Tibial artery (tissue), 4 donors: ENCODE results near the gene RAB11FIP3.
"Not testable (repeated sequence)": the region's sequence is repeated elsewhere in the genome, so short reads cannot be mapped to it uniquely, and the experiment has no call there.

ENCODE experiments used
- DNase-seq, 2 donors: peaks; one replicate each; pipeline ENCODE4 v3.0.0-alpha.2; 2019
- H3K27ac ChIP-seq, 2 donors: fragments of 200-600 bp; sonication (generic) in 1 of 2; 1 replicate in 1 of 2; 2 replicates in 1 of 2; pipeline ENCODE4 v1.5.1; 2018 to 2019; ENCODE audit warnings: mild to moderate bottlenecking in 1 of 2
- H3K27me3 ChIP-seq, 2 donors: fragments of 200-600 bp; sonication (generic) in 1 of 2; one replicate each; pipeline versions ENCODE4 v1.5.1 to v1.6.0; 2016 to 2019
- H3K36me3 ChIP-seq, 3 donors: fragments of 200-600 bp; sonication (generic) in 2 of 3; one replicate each; pipeline ENCODE4 v1.5.1; 2016 to 2019; ENCODE audit warnings: mild to moderate bottlenecking in 2 of 3
- H3K4me1 ChIP-seq, 4 donors: fragments of 200-600 bp; sonication (generic) in 2 of 4; 1 replicate in 3 of 4; 2 replicates in 1 of 4; pipeline ENCODE4 v1.5.1; 2016 to 2019
- H3K4me3 ChIP-seq, 2 donors: fragments of 200-600 bp; sonication (generic) in 1 of 2; 1 replicate in 1 of 2; 2 replicates in 1 of 2; pipeline ENCODE4 v1.5.1; 2018 to 2019; ENCODE audit warnings: mild to moderate bottlenecking in 2 of 2
- H3K9me3 ChIP-seq, 3 donors: fragments of 200-600 bp; sonication (generic) in 1 of 3; one replicate each; pipeline ENCODE4 v1.5.1; 2016 to 2019
- CTCF ChIP-seq, 2 experiments: fragments of 200-600 bp in 1 of 2; fragments of 450-650 bp in 1 of 2; IDR thresholded peaks; one replicate each; pipeline ENCODE4 v1.5.1; 2017 to 2019; ENCODE audit warnings: antibody characterized with exemption in 2 of 2, mild to moderate bottlenecking in 1 of 2, moderate library complexity in 1 of 2
- intact Hi-C: fragments of 100-400 bp; cut with DNase I; formaldehyde crosslinking; loops from one replicate; pipeline ENCODE4 v1.15.0; 2023; ENCODE audit warnings: low total_unique reads

RAB11FIP3 gene

DNA sequence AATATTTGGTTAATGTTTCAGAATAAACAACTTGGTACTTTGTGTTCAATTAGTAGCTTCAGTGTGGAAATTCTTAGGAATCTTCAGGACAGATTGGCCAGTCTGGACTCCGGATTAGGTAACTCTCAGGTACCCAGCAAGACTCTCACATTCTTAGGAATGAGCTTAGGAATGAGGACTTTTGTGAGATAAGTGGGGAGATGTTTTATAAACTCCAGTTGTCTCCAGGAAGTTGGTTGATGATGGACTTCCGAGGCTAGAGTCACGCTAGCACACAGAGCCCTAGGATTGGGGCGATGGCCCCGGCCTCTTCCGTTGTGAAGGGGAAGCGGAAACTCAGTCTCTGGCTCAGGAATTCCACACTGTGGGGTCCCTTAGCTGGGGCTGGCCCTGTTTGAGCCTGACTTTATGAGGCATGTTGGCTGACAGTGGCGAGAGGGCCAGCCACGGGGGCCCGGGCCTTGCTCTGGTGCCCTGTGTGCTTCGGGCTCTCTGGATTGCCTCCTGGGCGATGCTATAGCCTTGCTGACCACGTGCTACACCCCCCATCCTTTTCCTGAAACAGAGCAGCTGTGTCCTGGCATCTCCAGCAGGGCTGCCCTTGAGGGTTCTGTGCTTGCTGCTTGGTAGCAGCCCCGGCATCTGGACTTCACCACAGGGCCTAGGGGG lies 32.4 kb downstream of the RAB11FIP3 start:
- peaks cover 0 to 18% (median 10%) of the 10 kb centered on the region in 4 donors for H3K4me1 ChIP-seq
- H3K9me3 ChIP-seq: no peaks in the 10 kb centered on the region
- no peak for TF ChIP-seq CTCF (IDR thresholded peaks at IDR 0.05)
- no peak for DNase-seq
- intact Hi-C loops: no loop called here
- peaks cover 3 to 21% (median 14%) of the 10 kb centered on the region in 3 donors for H3K36me3 ChIP-seq
- peak overlapping the region; percentile 34 to 60 for H3K27ac ChIP-seq
- no peak overlapping the region for H3K4me3 ChIP-seq
- H3K27me3 ChIP-seq: no peaks in the 10 kb centered on the region

DNA sequence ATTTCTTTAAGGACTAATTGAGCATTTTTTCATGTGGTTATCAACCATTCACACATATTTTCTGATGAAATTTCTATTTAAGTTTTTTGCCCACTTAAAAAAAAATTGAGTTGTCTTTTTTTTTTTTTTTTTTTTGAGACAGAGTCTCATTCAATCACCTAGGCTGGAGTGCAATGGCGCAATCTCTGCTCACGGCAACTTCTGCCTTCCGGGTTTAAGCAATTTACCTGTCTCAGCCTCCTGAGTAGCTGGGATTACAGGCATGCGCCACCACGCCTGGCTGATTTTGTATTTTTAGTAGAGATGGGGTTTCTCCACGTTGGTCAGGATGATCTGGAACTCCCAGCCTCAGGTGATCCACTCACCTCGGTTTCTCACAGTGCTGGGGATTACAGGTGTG lies 34.3 kb downstream of the RAB11FIP3 start:
- intact Hi-C loops: no loop called here
- DNase-seq: no peak
- Histone ChIP-seq H3K4me3 (no peak overlapping the region), H3K27me3 (no peaks in the 10 kb centered on the region), H3K9me3 (no peaks in the 10 kb centered on the region), H3K4me1 (peaks cover 0 to 18% (median 10%) of the 10 kb centered on the region in 4 donors), H3K27ac (no peak overlapping the region), H3K36me3 (peaks cover 3 to 39% (median 17%) of the 10 kb centered on the region in 3 donors)
- no peak for TF ChIP-seq CTCF (IDR thresholded peaks at IDR 0.05)

DNA sequence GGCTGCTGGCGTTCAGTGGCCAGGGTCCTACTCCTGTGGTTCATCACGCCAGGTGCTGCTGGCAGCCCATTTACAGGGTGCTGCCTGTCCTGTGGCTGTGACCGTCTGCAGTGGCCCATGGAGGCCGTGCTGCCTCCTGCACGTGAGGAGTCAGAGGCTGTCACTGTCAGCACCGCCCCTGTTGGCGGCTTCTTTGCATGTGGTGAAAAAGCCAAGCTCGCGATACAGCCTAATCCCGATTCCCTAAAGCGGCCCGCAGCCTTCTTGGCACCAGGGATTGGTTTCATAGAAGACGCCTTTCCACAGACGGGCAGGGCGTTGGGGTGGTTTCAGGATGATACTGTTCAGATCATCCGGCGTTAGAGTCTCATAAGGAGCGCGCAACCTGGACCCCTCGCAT lies 35.3 kb downstream of the RAB11FIP3 start:
- DNase-seq: no peak
- no peak for TF ChIP-seq CTCF (IDR thresholded peaks at IDR 0.05)
- no peak overlapping the region for H3K4me3 ChIP-seq
- H3K4me1 ChIP-seq: peaks cover 0 to 18% (median 10%) of the 10 kb centered on the region in 4 donors
- peaks cover 3 to 39% (median 17%) of the 10 kb centered on the region in 3 donors for H3K36me3 ChIP-seq
- intact Hi-C loops: no loop called here
- no peaks in the 10 kb centered on the region for H3K9me3 ChIP-seq
- H3K27ac ChIP-seq: no peak overlapping the region
- H3K27me3 ChIP-seq: no peaks in the 10 kb centered on the region

- H3K27me3 ChIP-seq: no peaks in the 10 kb centered on the region
- no peak overlapping the region for H3K27ac ChIP-seq
- peaks cover 3 to 39% (median 17%) of the 10 kb centered on the region in 3 donors for H3K36me3 ChIP-seq
- no peak for DNase-seq
- H3K4me1 ChIP-seq: peaks cover 0 to 2% (median 1%) of the 10 kb centered on the region in 4 donors
- TF ChIP-seq CTCF (IDR thresholded peaks at IDR 0.05): no peak
- no peaks in the 10 kb centered on the region for H3K9me3 ChIP-seq
- intact Hi-C loops: no loop called here
- no peak overlapping the region for H3K4me3 ChIP-seq
Observed at GRCh38 chr16:463071-463470, 37.6 kb downstream of the RAB11FIP3 start.

DNA sequence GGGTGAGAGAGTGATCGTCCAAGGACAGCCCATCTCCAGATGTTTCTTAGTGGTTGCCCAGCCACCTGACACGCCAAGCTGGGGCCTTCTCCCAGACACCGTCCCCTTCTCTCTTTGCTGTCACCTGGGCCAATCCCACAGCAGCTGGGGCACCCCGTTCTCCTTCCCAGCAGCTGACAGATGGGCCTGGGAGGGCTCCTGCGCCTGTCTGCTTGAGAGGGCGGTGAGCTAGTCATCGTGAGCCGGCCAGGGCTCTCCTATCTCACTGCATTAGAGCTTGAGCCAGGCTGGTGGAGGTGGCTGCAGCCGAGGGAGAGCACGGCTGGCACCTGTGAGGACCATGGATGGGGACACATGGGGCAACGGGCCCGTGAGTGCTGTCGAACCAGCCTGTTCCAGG lies 41.2 kb downstream of the RAB11FIP3 start:
- Histone ChIP-seq H3K36me3 (peaks cover 3 to 34% (median 23%) of the 10 kb centered on the region in 3 donors), H3K27me3 (no peaks in the 10 kb centered on the region), H3K9me3 (no peaks in the 10 kb centered on the region), H3K27ac (no peak overlapping the region), H3K4me3 (no peak overlapping the region), H3K4me1 (peaks cover 0 to 3% (median 0%) of the 10 kb centered on the region in 4 donors)
- no peak for TF ChIP-seq CTCF (IDR thresholded peaks at IDR 0.05)
- intact Hi-C loops: no loop called here
- no peak for DNase-seq

DNA sequence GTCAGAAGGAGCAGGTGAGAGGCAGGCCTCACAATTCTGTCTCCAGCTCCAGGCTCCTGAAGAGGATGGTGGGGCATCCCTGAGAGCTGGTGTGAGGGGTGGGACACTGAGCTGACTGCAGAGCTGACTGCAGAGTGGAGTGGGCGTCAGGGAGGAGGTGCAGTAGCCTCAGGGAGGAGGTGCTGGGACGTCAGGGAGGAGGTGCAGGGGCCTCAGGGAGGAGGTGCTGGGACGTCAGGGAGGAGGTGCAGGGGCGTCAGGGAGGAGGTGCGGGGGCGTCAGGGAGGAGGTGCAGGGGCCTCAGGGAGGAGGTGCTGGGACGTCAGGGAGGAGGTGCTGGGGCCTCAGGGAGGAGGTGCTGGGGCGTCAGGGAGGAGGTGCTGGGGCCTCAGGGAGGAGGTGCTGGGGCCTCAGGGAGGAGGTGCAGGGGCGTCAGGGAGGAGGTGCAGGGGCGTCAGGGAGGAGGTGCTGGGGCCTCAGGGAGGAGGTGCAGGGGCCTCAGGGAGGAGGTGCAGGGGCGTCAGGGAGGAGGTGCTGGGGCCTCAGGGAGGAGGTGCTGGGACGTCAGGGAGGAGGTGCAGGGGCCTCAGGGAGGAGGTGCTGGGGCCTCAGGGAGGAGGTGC lies 41.9 kb downstream of the RAB11FIP3 start:
- H3K27me3 ChIP-seq, H3K4me3 ChIP-seq, H3K27ac ChIP-seq, H3K4me1 ChIP-seq, DNase-seq, H3K9me3 ChIP-seq, intact Hi-C loops: not testable (repeated sequence)
- peaks cover 3 to 34% (median 16%) of the 10 kb centered on the region in 3 donors for H3K36me3 ChIP-seq
